8988T (cell line): ENCODE measurements around the gene DES.

Experiments used
- DNase-seq: peaks from one replicate; pipeline ENCODE4 v3.0.0; 2011

The DES gene

GRCh38 chr2:219421323-219421722, 3.1 kb downstream of the DES start:
- DNase-seq: no peak

GRCh38 chr2:219422952-219423534, 4.9 kb downstream of the DES start:
- no peak for DNase-seq

GRCh38 chr2:219423652-219424377, 5.6 kb downstream of the DES start:
- DNase-seq: no peak

- DNase-seq: no peak
Measured at GRCh38 chr2:219425238-219426067, 7.3 kb downstream of the DES start.

GRCh38 chr2:219426068-219426443, 7.9 kb downstream of the DES start:
- DNase-seq: no peak

GRCh38 chr2:219426534-219427136, 8.5 kb downstream of the DES start:
- DNase-seq: no peak

- no peak for DNase-seq
Measured at GRCh38 chr2:219428469-219428868, 10.3 kb downstream of the DES start.

- DNase-seq: no peak
Measured at GRCh38 chr2:219429958-219430606, 11.9 kb downstream of the DES start.

- DNase-seq: no peak
Measured at GRCh38 chr2:219430633-219431615, 12.7 kb downstream of the DES start.

- no peak for DNase-seq
Measured at GRCh38 chr2:219433666-219434467, 15.7 kb downstream of the DES start.

GRCh38 chr2:219434468-219434717, 16.2 kb downstream of the DES start:
- no peak for DNase-seq

GRCh38 chr2:219434718-219435525, 16.7 kb downstream of the DES start, which contains the start of gene SPEG:
SPEG (plus strand) TSS chr2:219434843; CDS start chr2:219434978, 135 bp downstream.
- no peak for DNase-seq

GRCh38 chr2:219435701-219436100, 17.5 kb downstream of the DES start:
- no peak for DNase-seq

- no peak for DNase-seq
Measured at GRCh38 chr2:219436491-219436890, 18.3 kb downstream of the DES start.

- no peak for DNase-seq
Measured at GRCh38 chr2:219437141-219437540, 19.0 kb downstream of the DES start.

GRCh38 chr2:219437690-219438206, 19.6 kb downstream of the DES start:
- no peak for DNase-seq

- no peak for DNase-seq
Measured at GRCh38 chr2:219438453-219438852, 20.3 kb downstream of the DES start.

GRCh38 chr2:219439506-219439905, 21.3 kb downstream of the DES start:
- DNase-seq: no peak

- DNase-seq: no peak
Measured at GRCh38 chr2:219440388-219441256, 22.4 kb downstream of the DES start.
